Epithelial cell of prostate (primary cell): ENCODE measurements around the gene TMEM215.

Experiments used
- DNase-seq: peaks from one replicate; pipeline ENCODE4 v3.0.0-alpha.2; 2011; ENCODE audit warnings: low read depth, low spot score
- H3K27ac ChIP-seq: fragments of 450-650 bp; 2 replicates; pipeline ENCODE4 v1.5.1; 2017; ENCODE audit warnings: mild to moderate bottlenecking

The TMEM215 gene

GRCh38 chr9:32828861-32829260 is 45.5 kb downstream of the TMEM215 start:
- no peak for DNase-seq
- no peak overlapping the region for H3K27ac ChIP-seq

DNA sequence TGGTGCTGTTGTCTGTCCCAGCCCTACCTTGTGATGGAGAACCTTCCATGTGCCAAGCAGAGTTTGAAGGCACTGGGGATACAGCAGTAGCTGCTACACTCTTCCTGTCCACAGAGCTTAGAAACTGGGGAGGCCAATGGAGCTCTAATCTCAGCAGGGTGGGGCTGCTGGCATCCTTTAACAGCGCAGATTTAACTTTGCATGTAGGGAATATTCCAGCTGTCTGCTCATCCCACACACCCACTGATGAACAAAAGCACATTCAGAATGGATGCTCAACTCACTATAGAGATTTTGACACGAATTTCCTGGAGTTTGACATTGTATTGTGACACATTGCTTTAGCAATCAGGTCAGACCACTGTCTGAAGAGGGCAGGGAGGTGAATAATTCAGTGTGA is 49.0 kb downstream of the TMEM215 start:
- DNase-seq: no peak
- H3K27ac ChIP-seq: no peak overlapping the region
